ENCODE results near the gene BACE2. TPM values are rescaled to one million over a fixed set of nuclear protein-coding genes. Genes with fewer than 3 reads are reported as not detected.

Gene BACE2
- total RNA-seq, 1 donor from 2014 or later, result 82.8 TPM

DNA sequence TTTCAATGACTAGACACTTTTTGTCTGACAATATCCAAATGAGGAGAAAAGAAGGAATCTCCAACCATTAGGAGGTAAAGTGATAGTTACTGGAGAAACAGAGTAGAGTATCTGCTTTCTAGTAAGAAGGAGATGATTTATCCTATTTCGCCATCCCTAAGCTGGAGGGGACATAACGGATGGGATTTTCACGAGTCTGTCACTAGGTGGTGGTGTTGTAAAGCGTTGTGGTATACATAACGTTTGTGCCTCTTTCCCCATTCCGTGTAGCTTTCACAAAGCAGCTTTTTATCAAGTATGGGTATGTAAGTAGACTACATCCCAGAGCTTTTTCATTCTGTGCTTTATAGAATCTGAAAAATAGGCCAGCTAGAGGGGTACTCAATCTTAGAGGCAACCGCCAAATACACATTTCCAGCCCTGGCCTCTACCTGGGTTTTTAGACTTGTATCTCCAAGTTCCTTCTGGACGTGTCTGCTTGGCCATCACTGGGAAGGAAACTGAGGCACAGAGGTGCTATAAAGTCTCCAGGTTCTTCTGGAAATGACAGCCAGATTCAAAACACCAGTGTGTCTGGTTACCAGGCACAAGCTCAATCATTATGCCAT, 115.4 kb downstream of the BACE2 start:
- peak; percentile 35 for DNase-seq (ENCODE audit: low read depth)
- H3K27me3 ChIP-seq (ENCODE audit: control insufficient read depth, insufficient read depth, low read length), result peaks cover 2% of the 10 kb centered on the region
- H3K4me3 ChIP-seq (ENCODE audit: low read depth, low read length), result no peak overlapping the region
- H3K36me3 ChIP-seq (ENCODE audit: control insufficient read depth, insufficient read depth, low read length), result no peaks in the 10 kb centered on the region
- TF ChIP-seq, protein P1, sequence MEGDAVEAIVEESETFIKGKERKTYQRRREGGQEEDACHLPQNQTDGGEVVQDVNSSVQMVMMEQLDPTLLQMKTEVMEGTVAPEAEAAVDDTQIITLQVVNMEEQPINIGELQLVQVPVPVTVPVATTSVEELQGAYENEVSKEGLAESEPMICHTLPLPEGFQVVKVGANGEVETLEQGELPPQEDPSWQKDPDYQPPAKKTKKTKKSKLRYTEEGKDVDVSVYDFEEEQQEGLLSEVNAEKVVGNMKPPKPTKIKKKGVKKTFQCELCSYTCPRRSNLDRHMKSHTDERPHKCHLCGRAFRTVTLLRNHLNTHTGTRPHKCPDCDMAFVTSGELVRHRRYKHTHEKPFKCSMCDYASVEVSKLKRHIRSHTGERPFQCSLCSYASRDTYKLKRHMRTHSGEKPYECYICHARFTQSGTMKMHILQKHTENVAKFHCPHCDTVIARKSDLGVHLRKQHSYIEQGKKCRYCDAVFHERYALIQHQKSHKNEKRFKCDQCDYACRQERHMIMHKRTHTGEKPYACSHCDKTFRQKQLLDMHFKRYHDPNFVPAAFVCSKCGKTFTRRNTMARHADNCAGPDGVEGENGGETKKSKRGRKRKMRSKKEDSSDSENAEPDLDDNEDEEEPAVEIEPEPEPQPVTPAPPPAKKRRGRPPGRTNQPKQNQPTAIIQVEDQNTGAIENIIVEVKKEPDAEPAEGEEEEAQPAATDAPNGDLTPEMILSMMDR (IDR thresholded peaks at IDR 0.05; ENCODE audit: insufficient read depth, low read length, poor library complexity, severe bottlenecking), result peak; percentile 77

DNA sequence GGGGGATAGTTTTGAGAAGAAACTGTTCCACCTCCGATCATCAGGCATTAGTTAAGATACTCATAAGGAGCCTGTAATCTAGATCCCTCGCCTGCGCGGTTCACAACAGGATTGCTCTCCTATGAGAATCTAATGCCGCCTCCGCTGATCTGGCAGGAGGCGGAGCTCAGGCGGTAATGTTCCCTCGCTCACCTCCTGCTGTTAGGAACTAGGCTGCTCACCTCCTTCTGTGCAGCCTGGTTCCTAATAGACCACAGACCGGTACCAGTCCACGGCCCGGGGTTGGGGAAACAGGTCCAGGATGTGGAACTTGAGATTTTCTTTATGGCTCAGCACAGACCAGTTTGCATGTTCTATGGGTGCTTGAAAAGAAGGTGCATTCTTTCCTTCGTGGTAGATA, 121.5 kb downstream of the BACE2 start:
- TF ChIP-seq, protein P1 (IDR thresholded peaks at IDR 0.05; ENCODE audit: insufficient read depth, low read length, poor library complexity, severe bottlenecking), result peak; percentile 8
- DNase-seq (ENCODE audit: low read depth), result no peak
- Histone ChIP-seq H3K27me3 (ENCODE audit: control insufficient read depth, insufficient read depth, low read length) (no peaks in the 10 kb centered on the region), H3K4me3 (ENCODE audit: low read depth, low read length) (no peak overlapping the region), H3K36me3 (ENCODE audit: control insufficient read depth, insufficient read depth, low read length) (no peaks in the 10 kb centered on the region)

DNA sequence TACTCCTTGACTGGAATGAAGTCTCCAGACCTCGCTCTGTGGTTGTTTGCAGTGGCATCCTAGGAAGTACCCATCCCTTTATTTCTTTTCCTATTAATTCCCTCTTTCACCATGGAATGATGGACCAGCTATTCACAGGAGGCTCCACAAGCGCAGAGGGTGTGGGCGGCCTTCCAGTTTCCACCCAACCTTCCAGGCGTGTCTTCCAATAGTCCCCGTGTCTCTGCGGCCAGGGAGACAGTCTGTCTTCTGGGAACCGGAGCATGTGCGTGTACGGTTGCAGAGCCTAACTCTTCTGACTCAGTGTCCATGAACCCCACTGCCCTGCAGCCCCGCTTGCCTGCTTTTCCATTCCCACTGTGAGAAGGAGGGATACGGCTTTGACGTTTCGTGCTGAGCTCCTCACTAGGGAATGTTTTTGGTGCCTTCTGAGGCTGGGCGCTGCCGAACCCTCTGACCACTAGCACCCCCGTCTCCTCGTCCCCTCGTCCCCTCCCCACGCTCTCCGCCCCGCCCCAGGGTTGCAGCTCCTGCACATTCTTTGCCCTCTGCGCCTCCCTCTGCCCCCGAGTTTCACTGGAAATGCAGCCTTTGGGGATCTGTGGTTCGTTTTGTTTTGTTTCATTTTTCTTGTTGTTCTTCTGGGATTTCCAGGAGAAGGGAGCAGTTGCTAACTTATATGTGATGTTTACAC, 122.3 kb downstream of the BACE2 start:
- Histone ChIP-seq H3K27me3 (ENCODE audit: control insufficient read depth, insufficient read depth, low read length) (no peaks in the 10 kb centered on the region), H3K4me3 (ENCODE audit: low read depth, low read length) (no peak overlapping the region), H3K36me3 (ENCODE audit: control insufficient read depth, insufficient read depth, low read length) (no peaks in the 10 kb centered on the region)
- DNase-seq (ENCODE audit: low read depth), result no peak
- TF ChIP-seq, protein P1 (IDR thresholded peaks at IDR 0.05; ENCODE audit: insufficient read depth, low read length, poor library complexity, severe bottlenecking), result no peak

DNA sequence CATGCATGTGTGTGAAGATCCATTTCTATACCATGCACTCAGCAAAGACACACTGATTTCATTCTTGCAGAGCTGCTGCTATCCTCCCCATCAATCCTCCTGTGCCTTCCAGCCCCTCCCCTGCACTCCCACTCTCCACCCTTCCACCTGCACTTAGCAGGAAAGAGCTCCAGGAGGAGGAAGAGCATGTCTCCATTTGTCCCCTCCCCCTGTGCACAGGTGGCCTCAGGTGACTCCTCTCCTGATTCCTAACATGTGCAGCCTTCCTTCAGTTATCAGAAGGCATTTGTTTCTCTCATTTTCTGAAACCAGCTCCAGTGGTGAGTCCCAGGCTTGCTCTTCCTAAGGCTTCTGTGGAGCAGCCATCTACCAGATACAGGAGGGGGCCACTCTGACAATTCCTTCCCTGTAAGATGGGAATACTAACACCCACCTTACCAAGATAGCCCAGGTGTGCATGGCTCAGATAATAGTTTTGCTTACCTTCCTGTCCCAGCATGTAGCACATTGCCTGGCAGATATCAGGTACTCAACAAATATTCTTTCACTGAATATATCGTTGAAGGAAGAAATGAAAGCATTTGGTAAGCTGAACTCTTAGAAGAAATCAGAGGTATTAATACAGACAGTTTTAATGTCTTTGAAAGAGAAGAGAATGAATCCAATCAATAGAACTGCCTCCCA, 126.7 kb downstream of the BACE2 start:
- Histone ChIP-seq H3K4me3 (ENCODE audit: low read depth, low read length) (no peak overlapping the region), H3K36me3 (ENCODE audit: control insufficient read depth, insufficient read depth, low read length) (no peaks in the 10 kb centered on the region), H3K27me3 (ENCODE audit: control insufficient read depth, insufficient read depth, low read length) (no peaks in the 10 kb centered on the region)
- TF ChIP-seq, protein P1 (IDR thresholded peaks at IDR 0.05; ENCODE audit: insufficient read depth, low read length, poor library complexity, severe bottlenecking), result no peak
- no peak for DNase-seq (ENCODE audit: low read depth)

DNA sequence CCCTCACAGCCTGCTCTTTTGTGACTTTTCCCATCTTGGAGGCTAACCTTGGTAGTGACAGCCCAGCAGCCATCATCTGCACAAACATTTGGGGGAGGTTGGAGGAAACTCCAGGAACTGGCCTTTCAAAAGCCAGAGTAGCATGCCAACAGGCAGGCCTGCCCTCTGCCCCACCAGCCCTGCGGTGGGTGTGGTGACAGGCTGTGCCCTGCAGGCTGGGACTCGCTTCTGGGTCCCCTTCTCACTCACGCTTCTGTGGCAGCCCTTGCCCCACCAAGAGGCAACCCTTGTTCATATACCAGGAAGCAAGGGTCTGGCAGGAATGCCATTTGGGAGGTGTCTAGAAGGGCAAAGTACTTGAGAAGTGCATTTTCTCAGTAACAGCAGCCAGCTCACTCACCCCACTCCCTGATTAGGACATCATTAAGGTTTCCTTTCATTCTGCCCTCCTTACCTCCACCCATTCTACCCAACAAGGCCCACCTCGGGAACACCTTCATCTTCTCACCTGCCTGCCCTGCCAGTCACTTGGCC, 127.8 kb downstream of the BACE2 start:
- TF ChIP-seq, protein P1 (IDR thresholded peaks at IDR 0.05; ENCODE audit: insufficient read depth, low read length, poor library complexity, severe bottlenecking), result no peak
- DNase-seq (ENCODE audit: low read depth), result no peak

More for the DNA sequence above, 127.8 kb downstream of the BACE2 start:
- no peaks in the 10 kb centered on the region for H3K27me3 ChIP-seq (ENCODE audit: control insufficient read depth, insufficient read depth, low read length)
- H3K36me3 ChIP-seq (ENCODE audit: control insufficient read depth, insufficient read depth, low read length), result no peaks in the 10 kb centered on the region
- H3K4me3 ChIP-seq (ENCODE audit: low read depth, low read length), result no peak overlapping the region

Data from kidney epithelial cell (primary cell).